SK-N-SH (cell line): Measurements from ENCODE around the gene PI4K2A.

Source experiments
- CTCF ChIP-seq: fragments of 200-600 bp; sonication (generic); IDR thresholded peaks from 2 replicates; pipeline ENCODE4 v1.6.1; 2017; ENCODE audit warnings: antibody characterized with exemption, mild to moderate bottlenecking, moderate library complexity
- TF ChIP-seq, protein P1 (sequence below): IDR thresholded peaks from 2 replicates; pipeline ENCODE4 v1.6.1; 2012; ENCODE audit warnings: mild to moderate bottlenecking, low read depth, low read length, moderate library complexity

DNA sequence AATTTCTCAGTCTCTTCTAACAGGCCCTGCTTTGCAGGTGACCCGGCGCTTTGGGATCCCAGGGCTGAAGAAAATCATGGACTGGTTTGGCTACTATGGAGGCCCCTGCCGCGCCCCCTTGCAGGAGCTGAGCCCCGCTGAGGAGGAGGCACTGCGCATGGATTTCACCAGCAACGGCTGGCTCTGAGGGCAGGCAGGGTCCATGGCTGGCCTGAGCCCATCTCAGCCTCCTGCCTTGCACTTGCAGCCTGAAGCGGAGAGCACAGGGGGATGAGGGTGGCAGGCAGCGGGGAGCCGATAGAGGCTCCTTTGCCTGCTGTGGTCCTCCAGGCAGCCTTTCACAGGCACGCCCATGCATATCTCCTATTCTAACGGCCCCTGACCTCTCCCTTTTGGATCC is 29.0 kb upstream of the PI4K2A start:
- TF ChIP-seq, protein P1, sequence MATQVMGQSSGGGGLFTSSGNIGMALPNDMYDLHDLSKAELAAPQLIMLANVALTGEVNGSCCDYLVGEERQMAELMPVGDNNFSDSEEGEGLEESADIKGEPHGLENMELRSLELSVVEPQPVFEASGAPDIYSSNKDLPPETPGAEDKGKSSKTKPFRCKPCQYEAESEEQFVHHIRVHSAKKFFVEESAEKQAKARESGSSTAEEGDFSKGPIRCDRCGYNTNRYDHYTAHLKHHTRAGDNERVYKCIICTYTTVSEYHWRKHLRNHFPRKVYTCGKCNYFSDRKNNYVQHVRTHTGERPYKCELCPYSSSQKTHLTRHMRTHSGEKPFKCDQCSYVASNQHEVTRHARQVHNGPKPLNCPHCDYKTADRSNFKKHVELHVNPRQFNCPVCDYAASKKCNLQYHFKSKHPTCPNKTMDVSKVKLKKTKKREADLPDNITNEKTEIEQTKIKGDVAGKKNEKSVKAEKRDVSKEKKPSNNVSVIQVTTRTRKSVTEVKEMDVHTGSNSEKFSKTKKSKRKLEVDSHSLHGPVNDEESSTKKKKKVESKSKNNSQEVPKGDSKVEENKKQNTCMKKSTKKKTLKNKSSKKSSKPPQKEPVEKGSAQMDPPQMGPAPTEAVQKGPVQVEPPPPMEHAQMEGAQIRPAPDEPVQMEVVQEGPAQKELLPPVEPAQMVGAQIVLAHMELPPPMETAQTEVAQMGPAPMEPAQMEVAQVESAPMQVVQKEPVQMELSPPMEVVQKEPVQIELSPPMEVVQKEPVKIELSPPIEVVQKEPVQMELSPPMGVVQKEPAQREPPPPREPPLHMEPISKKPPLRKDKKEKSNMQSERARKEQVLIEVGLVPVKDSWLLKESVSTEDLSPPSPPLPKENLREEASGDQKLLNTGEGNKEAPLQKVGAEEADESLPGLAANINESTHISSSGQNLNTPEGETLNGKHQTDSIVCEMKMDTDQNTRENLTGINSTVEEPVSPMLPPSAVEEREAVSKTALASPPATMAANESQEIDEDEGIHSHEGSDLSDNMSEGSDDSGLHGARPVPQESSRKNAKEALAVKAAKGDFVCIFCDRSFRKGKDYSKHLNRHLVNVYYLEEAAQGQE: no peak
- no peak for TF ChIP-seq CTCF
